Loucy (cell line): ENCODE measurements around the gene IRF2BP1.

Experiments
- EZH2phosphoT487 ChIP-seq: fragments of 200-600 bp; IDR thresholded peaks from 2 replicates; pipeline ENCODE4 v1.6.1; 2018; ENCODE audit warnings: antibody characterized with exemption, mild to moderate bottlenecking, moderate library complexity, borderline replicate concordance
- TF ChIP-seq, protein P1 (sequence below): fragments of 200-600 bp; sonication (generic); conservative IDR thresholded peaks from 2 replicates; pipeline ENCODE4 v1.5.1; 2014; ENCODE audit warnings: mild to moderate bottlenecking, antibody characterized with exemption, low read length

DNA sequence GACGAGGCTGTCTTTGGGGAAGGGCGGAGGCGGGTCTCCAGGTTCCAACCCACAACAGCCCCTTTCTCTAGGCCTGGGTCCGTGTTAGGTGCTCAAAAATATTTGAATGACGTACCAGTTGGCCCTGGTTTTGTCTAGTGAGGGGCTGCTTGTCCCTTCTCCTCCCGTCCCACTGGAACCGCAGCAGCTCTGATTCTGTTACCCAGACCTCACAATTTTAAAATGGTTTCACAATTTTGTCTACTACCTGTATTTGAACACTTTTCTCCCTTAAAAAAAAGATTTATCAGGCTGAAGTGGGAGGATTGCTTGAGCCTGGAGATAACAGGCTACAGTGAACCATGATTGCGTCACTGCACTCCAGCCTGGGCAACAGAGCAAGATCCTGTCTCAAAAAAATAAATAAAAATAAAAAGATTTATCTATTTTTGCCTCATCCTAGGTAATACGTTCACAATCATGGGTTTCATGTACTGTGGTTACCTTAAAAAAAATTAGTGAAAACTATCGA, 1.3 kb upstream of the IRF2BP1 start:
- TF ChIP-seq, protein P1, sequence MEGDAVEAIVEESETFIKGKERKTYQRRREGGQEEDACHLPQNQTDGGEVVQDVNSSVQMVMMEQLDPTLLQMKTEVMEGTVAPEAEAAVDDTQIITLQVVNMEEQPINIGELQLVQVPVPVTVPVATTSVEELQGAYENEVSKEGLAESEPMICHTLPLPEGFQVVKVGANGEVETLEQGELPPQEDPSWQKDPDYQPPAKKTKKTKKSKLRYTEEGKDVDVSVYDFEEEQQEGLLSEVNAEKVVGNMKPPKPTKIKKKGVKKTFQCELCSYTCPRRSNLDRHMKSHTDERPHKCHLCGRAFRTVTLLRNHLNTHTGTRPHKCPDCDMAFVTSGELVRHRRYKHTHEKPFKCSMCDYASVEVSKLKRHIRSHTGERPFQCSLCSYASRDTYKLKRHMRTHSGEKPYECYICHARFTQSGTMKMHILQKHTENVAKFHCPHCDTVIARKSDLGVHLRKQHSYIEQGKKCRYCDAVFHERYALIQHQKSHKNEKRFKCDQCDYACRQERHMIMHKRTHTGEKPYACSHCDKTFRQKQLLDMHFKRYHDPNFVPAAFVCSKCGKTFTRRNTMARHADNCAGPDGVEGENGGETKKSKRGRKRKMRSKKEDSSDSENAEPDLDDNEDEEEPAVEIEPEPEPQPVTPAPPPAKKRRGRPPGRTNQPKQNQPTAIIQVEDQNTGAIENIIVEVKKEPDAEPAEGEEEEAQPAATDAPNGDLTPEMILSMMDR, result no peak
- TF ChIP-seq EZH2phosphoT487, result no peak
